LNCaP clone FGC (cell line): ENCODE data around the gene CCHCR1.
A peak's percentile ranks its signal among the peaks of the same experiment; 100 is the strongest.
"Not testable (repeated sequence)": the region's sequence is repeated elsewhere in the genome, so short reads cannot be mapped to it uniquely, and the experiment has no call there.

ENCODE experiments used
- DNase-seq: peaks from one replicate; pipeline ENCODE4 v3.0.0-alpha.2; 2011; ENCODE audit warnings: low read depth
- H3K4me3 ChIP-seq: 2 replicates; pipeline ENCODE4 v1.5.1; 2011; ENCODE audit warnings: mild to moderate bottlenecking, low read depth, low read length, control low read depth
- TF ChIP-seq, protein P1 (sequence below): IDR thresholded peaks from 2 replicates; pipeline ENCODE4 v1.5.1; 2012; ENCODE audit warnings: mild to moderate bottlenecking; ENCODE audit not compliant: control insufficient read depth, insufficient read depth; ENCODE audit errors: extremely low read depth

Gene CCHCR1

GRCh38 chr6:31197559-31198305 lies 40.1 kb upstream of the CCHCR1 start:
- H3K4me3 ChIP-seq, result peak overlapping the region; percentile 64
- TF ChIP-seq, protein P1, sequence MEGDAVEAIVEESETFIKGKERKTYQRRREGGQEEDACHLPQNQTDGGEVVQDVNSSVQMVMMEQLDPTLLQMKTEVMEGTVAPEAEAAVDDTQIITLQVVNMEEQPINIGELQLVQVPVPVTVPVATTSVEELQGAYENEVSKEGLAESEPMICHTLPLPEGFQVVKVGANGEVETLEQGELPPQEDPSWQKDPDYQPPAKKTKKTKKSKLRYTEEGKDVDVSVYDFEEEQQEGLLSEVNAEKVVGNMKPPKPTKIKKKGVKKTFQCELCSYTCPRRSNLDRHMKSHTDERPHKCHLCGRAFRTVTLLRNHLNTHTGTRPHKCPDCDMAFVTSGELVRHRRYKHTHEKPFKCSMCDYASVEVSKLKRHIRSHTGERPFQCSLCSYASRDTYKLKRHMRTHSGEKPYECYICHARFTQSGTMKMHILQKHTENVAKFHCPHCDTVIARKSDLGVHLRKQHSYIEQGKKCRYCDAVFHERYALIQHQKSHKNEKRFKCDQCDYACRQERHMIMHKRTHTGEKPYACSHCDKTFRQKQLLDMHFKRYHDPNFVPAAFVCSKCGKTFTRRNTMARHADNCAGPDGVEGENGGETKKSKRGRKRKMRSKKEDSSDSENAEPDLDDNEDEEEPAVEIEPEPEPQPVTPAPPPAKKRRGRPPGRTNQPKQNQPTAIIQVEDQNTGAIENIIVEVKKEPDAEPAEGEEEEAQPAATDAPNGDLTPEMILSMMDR, result peak; percentile 18; the same call in 1 of the 2 replicates
- peak; percentile 52 for DNase-seq

GRCh38 chr6:31196251-31197022 lies 38.8 kb upstream of the CCHCR1 start:
- H3K4me3 ChIP-seq, result peak overlapping the region; percentile 64
- DNase-seq, result not testable (repeated sequence)

- DNase-seq, H3K4me3 ChIP-seq: not testable (repeated sequence)
Measured at GRCh38 chr6:31195308-31195979, 37.8 kb upstream of the CCHCR1 start.

GRCh38 chr6:31194061-31194834 lies 36.6 kb upstream of the CCHCR1 start:
- no peak for DNase-seq
- TF ChIP-seq, protein P1, result no peak
- no peak overlapping the region for H3K4me3 ChIP-seq

GRCh38 chr6:31193206-31193605 lies 35.6 kb upstream of the CCHCR1 start:
- H3K4me3 ChIP-seq, result no peak overlapping the region
- DNase-seq, result no peak
- TF ChIP-seq, protein P1, result peak; percentile 15; the same call in 1 of the 2 replicates

DNA sequence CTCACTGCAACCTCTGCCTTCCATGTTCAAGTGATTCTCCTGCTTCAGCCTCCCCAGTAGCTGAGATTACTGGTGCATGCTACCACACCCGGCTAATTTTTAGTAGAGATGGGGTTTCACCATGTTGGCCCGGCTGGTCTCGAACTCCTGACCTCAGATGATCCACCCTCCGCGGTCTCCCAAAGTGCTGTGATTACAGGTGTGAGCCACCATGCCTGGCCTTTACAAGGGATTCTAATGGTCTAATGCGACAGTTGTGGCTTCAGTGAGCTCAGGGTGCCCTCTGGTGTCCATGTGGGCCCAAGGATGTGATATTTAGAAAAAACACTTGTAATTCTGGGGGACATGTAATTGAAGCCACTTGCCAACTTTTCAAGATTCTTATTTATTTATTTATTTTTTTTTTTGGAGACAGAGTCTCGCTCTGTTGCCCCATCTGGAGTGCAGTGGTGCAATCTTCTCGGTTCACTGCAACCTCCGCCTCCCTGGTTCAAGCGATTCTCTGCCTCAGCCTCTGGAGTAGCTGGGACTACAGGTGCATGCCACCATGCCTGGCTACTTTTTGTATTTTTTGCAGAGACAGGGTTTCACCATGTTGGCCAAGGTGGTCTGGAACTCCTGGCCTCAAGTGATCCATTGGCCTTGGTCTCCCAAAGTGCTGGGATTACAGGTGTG lies 35.0 kb upstream of the CCHCR1 start:
- TF ChIP-seq, protein P1, result peak; percentile 80
- not testable (repeated sequence) for H3K4me3 ChIP-seq
- peak; percentile 63 for DNase-seq

DNA sequence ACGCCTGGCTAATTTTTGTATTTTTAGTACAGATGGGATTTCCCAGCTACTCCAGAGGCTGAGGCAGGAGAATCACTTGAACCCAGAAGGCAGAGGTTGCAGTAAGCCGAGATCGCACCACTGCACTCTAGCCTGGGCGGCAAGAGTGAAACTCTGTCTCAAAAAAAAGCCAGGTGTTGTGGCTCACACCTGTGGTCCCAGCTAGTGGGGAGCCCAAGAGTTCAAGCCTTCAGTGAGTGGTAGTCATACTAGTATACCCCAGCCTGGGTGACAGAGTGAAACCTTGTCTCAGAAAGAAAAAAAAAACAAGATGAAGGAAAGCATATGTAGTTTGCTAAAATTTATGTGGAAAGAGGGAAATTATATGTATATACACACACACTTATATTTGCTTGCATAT lies 32.9 kb upstream of the CCHCR1 start:
- DNase-seq, result no peak
- TF ChIP-seq, protein P1, result no peak

GRCh38 chr6:31189223-31189622 lies 31.6 kb upstream of the CCHCR1 start:
- H3K4me3 ChIP-seq, DNase-seq: not testable (repeated sequence)

More for the DNA sequence above, 32.9 kb upstream of the CCHCR1 start:
- H3K4me3 ChIP-seq, result no peak overlapping the region
